ENCODE data around the gene ADGRV1.

Gene ADGRV1

DNA sequence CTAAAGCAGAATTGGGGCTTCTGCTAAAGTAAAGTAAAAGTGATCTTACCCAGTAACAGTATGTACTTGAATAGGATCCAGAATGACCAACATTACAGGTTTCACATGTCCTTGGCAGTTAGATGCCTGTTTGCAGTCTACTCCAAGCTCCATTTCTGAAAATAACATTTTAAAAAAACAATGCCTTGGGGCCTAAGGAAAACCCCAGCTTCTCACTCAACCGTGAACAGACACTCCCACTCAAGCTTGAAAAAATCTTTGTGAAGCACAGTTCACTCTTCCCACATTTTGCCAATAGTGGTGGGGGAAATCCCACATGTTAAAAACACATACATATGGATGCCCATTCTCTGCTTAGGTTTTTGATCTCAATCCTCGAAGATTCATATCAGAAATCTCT is 520.4 kb downstream of the ADGRV1 start:
- no peak for DNase-seq

DNA sequence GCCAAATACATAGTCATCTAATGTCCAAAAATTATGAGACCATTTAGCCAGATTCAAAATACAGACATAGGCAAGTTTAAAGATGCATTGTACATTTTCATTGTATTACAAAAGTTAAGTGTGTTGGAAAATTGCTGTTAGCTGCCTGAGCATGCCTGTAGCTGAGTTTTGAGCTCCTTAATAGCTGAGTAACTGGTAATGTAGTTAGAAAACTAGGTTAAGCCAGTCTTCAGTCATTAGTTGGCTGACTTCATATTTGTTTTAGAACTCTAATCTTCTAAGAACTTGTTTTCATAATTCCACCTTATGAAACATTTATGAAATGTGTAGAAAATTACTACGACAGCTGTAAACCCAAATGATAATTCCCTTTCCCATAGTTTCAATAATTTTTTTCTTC is 531.2 kb downstream of the ADGRV1 start:
- DNase-seq = no peak

- DNase-seq = no peak
Observed at GRCh38 chr5:91090995-91091394, 532.4 kb downstream of the ADGRV1 start.

GRCh38 chr5:91091471-91092234 is 533.1 kb downstream of the ADGRV1 start:
- DNase-seq = no peak

DNA sequence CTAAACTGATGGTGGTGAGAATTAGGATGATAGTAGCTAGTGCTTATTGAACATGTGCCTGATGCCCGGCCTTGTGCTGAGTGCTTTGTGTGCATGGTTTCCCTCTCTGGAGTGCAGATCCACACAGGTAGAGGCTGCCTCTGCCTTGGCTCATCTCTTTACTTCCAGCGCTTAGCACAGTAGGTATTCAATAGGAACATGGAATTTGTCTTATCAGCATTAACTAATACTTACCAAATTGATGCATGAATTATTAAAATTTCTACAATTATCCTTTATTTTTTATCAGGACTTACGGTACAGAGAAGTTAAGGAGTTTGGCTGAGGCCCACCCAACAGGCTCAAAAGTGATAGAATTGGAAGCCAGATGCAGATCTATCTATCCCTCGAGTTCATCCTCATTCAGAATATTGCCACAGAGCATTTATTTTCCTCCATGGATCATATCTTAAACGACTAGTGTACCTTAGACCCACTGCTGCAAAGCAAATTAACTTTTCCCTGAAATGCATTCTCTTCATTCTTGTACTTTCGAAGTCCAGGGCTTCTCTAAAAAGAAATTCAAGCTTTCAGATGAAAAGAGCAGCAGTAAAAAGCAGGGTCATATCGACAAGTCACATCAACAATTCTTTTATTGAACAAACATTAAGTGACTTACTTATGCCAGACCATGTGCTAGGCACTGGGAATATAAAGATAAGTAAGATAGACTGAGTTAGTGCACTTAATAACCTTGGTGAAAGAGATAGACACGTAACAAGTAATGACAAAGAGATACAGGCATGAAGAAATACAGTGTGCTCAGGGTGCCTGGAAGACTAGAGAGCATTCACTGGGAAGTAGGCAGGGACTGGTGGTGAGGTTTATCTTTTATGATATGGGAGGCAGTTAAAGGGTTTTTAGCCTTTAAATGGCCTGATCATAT is 534.5 kb downstream of the ADGRV1 start:
- no peak for DNase-seq

DNA sequence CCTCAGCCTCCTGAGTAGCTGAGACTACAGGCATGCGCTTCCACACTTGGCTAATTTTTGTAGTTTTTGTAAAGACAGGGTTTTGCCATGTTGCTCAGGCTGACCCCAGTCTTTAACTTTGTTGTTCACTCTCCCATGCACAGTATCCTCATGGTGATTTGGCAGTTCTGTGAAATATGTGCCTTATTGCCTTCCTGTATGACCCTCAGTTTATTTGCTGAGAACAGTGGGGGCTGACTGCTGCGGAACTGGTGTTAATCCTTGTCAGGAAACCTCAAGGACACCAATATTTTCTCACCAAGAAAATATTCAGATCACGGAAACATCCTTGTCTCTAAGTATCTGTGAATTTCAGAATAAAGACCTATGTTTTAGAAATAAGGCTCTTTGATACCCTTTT is 536.7 kb downstream of the ADGRV1 start:
- DNase-seq = no peak

GRCh38 chr5:91095786-91096385 is 537.3 kb downstream of the ADGRV1 start:
- no peak for DNase-seq

DNA sequence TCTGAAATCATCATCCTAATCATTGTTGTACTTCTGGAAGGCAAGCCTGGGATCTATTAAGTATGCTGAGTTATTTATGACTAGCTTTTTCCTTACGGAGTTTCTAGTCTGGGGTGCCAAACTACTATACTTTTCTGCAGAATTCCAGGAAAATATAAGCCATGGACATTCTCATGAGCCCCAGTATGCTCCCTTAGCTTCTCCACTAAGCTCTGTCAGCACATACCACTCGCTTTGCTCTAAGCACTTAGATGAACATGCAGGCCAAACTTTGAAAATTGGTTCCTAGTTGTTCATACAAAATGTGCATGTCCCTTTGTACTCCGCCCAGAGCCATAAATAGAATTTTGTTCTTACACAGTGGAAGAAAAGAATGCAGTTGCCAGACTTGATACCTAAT is 539.9 kb downstream of the ADGRV1 start:
- peak; percentile 65 for DNase-seq

DNA sequence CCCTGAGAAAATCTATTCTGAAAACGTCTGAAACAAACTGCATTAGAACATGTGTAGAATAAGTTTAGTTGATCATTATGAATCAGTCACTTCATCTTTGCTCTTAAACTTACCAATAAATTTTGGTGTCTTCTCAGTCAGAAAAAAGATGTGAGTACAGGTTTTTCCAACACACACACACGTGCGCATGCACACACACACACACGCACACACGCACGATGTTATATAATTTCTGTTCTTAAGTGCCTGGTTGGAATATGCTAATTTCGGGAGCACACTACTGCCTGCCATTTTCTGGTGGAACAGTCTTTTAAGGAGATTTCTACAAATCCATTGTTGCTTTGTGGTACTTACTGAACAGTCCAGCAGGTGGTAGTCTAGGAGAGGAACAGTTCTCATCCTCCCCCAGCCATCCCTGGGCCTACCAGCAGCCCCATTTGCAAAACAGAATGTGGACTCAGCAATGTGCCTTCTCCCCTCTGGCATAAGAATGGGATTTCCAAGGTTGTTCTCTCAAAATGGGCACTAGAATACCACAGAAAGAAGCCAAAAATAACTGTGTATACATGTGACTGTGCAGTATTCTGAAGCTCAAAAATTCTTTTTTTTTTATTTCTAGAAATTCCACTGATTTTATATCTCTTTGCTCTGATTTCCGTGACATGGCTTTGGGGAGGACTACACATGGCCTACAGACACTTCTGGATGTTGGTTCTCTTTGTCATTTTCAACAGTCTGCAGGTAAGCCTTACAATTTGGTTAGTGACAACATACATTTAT is 543.2 kb downstream of the ADGRV1 start:
- DNase-seq = peak; percentile 81

DNA sequence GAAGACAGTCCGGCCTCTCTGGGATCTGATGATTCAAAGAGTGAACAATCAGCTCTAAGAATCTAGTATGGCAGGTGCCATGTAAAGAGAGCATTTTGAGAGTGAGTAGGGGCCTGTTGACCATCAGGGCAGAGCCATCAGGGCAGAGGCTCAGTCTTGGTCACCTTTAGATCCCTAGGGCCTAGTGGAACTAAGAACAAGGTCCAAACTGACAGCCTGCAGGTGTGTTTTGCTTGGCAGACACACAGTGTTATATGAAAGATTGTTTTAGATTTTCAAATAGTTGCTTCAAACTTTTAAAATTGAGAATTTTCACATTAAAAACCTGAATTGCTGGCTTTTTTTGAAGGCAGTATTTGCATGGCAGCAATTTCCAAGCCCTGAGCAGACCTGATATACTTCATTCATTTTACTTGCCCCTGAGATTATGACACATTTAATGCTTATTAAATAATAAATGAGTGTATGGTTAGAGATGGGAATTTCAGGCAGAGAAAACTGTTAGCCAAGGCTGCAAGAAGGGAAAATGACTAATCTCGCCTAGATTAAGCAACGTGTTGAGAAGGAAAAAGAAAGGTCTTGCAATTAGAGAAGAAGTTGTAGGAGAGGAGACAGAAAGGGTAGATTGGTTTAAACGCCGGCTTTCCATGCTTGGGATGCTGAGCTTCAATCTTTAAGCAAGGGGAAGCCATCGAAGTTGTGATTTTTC is 544.9 kb downstream of the ADGRV1 start:
- no peak for DNase-seq

DNA sequence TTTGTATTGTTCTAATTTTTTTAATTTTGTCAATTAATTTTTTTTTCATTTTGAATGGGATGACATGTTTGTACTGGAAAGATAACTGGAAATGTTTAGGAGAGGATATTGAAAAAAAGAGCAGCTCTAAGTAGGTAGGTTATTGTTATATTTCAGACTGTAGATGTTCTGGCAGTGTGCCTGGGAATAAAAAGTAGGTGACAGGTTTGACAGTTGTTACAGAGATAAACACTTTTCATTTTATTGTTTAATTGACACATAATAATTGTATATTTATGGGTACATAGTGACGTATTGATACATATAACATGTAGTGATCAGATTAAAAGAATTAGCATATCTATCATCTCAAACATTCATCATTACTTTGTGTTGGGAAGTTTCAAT is 545.5 kb downstream of the ADGRV1 start:
- DNase-seq = no peak

DNA sequence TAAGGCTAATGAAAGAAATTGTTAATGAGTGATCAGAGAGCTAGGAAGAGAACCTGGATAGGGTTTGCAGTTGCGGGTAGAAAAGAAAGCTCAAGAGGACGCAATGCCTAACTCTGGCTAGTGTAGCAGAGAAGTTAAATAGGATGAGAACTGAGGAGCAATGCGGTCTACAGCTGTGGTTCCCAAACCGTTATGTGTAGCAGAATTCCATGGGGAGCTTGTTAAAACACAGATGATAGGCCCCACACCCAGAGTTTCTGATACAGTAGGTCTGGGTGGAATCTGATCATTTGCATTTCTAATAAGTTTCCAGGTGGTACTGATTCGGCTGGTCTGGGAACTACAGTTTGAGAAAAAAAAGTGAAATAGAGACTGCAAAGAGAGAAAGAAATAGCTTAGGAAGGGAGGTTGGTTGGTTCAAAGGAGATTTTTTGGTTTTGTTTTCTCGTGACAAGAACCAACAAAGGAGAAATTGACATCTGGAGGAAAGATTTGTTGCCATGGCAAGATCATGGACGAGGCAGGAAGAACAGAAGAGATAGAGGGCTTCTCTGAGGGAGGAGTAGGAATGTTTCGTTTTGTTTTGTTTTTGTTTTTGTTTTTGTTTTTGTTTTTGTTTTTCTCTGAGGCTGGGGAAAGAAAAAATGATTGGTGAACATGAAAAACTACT is 548.4 kb downstream of the ADGRV1 start:
- DNase-seq = no peak

- no peak for DNase-seq
Observed at GRCh38 chr5:91109634-91110033, 551.0 kb downstream of the ADGRV1 start.

GRCh38 chr5:91110686-91111085 is 552.1 kb downstream of the ADGRV1 start:
- DNase-seq = peak; percentile 61

DNA sequence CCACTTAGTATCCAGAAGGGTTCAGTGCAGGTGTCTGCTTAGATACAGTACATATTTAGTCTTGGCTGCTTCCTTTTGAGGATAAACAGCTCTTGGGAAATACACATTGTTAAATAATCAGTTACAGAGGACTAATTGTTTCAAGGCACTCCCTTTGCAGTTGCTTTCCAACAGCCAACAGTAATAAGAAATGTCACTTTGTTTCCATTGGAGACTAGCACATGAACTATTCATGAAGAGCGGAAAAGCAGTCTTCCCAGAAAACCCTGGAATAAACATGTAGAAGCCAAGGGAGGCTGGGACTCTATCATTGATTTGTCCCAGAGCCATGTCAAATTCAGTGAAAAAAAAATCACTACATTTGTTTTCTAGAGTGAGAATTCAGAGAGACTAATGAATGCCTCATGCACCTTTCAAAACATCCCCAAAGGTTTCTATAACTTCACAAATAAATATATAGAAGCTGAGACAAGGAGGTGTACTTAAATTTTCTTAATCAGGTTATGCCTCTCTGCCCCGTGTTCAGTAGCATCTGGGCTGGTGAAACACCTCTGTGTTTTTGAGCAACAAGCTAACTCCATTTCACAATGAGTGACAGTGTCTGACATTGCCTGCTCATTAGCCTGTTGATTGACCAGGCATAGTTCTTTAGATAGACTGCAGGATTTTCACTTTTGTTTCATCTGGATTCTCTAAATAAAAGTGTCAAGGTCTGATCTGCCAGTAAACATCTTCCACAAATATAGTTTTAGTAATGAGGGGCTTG is 553.1 kb downstream of the ADGRV1 start:
- no peak for DNase-seq

- peak; percentile 77 for DNase-seq
Observed at GRCh38 chr5:91114658-91115057, 556.1 kb downstream of the ADGRV1 start.

- no peak for DNase-seq
Observed at GRCh38 chr5:91118354-91118753, 559.8 kb downstream of the ADGRV1 start.

- DNase-seq = no peak
Observed at GRCh38 chr5:91118796-91119195, 560.2 kb downstream of the ADGRV1 start.

DNA sequence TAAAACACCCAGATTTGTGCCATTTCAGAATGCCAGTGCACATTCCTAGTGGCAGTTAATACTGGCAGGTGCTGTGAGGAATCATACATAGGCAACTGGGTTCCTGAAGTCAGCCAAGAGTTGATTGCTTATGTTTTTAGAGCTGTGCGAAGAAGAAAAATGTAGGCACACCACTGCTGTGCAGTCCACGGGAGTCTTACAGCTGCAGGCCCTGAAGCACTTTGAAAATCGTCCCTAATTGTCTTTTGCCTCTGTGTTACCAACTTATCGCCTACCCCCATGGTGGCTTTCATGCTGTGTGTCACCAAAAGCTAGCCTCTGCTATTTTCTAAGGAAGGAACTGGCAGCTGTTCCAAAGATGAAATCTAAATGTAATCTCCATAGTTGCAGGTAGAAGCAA is 560.6 kb downstream of the ADGRV1 start:
- no peak for DNase-seq

- DNase-seq = no peak
Observed at GRCh38 chr5:91119981-91120850, 561.6 kb downstream of the ADGRV1 start.
